Stomach (tissue), 9 donors: ENCODE measurements around the gene CSTF1. TPM values are rescaled to one million over a fixed set of nuclear protein-coding genes. Genes with fewer than 3 reads are reported as not detected.

Source experiments
- DNase-seq, 2 donors: peaks; one replicate each; pipeline versions ENCODE4 v3.0.0 to v3.0.0-alpha.2; 2013 to 2019
- H3K27ac ChIP-seq, 5 donors: fragments of 200-600 bp in 4 of 5; sonication (generic) in 4 of 5; one replicate each; pipeline ENCODE4 v1.5.1; 2013 to 2019; ENCODE audit warnings: mild to moderate bottlenecking in 1 of 5, moderate library complexity in 1 of 5
- H3K27me3 ChIP-seq, 3 donors: fragments of 200-600 bp; sonication (generic); one replicate each; pipeline ENCODE4 v1.5.1; 2017 to 2019; ENCODE audit warnings: mixed run types in 1 of 3
- H3K36me3 ChIP-seq, 4 donors: fragments of 200-600 bp; sonication (generic); 1 replicate in 3 of 4; 2 replicates in 1 of 4; pipeline ENCODE4 v1.5.1; 2016 to 2019
- H3K4me1 ChIP-seq, 4 donors: fragments of 200-600 bp; sonication (generic); one replicate each; pipeline ENCODE4 v1.5.1; 2016 to 2019
- H3K4me3 ChIP-seq, 4 donors: fragments of 200-600 bp; sonication (generic) in 3 of 4; one replicate each; pipeline ENCODE4 v1.5.1; 2016 to 2019; ENCODE audit warnings: mild to moderate bottlenecking in 1 of 4
- H3K9me3 ChIP-seq, 4 donors: fragments of 200-600 bp; sonication (generic); one replicate each; pipeline ENCODE4 v1.5.1; 2016 to 2019
- EP300 ChIP-seq: sonication (generic); formaldehyde crosslinking; IDR thresholded peaks from one replicate; pipeline ENCODE4 v1.6.1; 2017; ENCODE audit warnings: antibody characterized with exemption
- POLR2A ChIP-seq, 4 donors: fragments of 450-650 bp; IDR thresholded peaks; one replicate each; pipeline ENCODE4 v1.6.1; 2016; ENCODE audit warnings: antibody characterized with exemption in 4 of 4, control low read depth in 2 of 4, mild to moderate bottlenecking in 1 of 4, moderate library complexity in 1 of 4
- POLR2AphosphoS5 ChIP-seq, 3 donors: sonication (generic); formaldehyde crosslinking; IDR thresholded peaks; one replicate each; pipeline ENCODE4 v1.6.1; 2016; ENCODE audit warnings: antibody characterized with exemption in 3 of 3
- WGBS, 5 donors: extraction: QIAGEN DNeasy Blood & Tissue Kit in 3 of 5; methylation state at CpG; one replicate each; pipeline versions ENCODE4 v1.1.5 to v1.1.7; 2013 to 2018; 5-methylcytosine and 5-hydroxymethylcytosine counted together
- intact Hi-C: fragments of 100-400 bp; cut with DNase I; formaldehyde crosslinking; loops from one replicate; pipeline ENCODE4 v1.15.1; 2023; ENCODE audit warnings: low total_unique reads
- polyA plus RNA-seq, 3 donors: library from polyadenylated mRNA; stranded (reverse); fragments of 200-250 nt; gene quantifications; one replicate each; pipeline ENCODE4 v1.2.3, GENCODE V29; 2013
- total RNA-seq, 5 donors: library from RNA; depleted of rRNA; stranded (reverse); fragments of >200 nt; gene quantifications; one replicate each; pipeline versions ENCODE4 v1.1.0 to v1.2.3, GENCODE V29; 2014 to 2016
- TF ChIP-seq, protein P1 (sequence below), 7 experiments: fragments of 450-650 bp in 4 of 7; fragments of 200-600 bp in 3 of 7; sonication (generic) in 3 of 7; IDR thresholded peaks; one replicate each; pipeline ENCODE4 v1.5.1; 2016 to 2019; ENCODE audit warnings: antibody characterized with exemption in 7 of 7, control low read depth in 2 of 7, mild to moderate bottlenecking in 1 of 7
- donor health status: healthy with polysubstance abuse.
- donor health status: Bipolar disorder and iron deficiency.
- donor health status: healthy.

The CSTF1 gene
- total and polyA plus RNA-seq, 8 donors: 7.1 to 86.2 (median 17.1) TPM

- TF ChIP-seq EP300 (no peak), POLR2AphosphoS5 (IDR thresholded peaks at IDR 0.05) (no peak), POLR2A (IDR thresholded peaks at IDR 0.05) (no peak)
- TF ChIP-seq, protein P1, sequence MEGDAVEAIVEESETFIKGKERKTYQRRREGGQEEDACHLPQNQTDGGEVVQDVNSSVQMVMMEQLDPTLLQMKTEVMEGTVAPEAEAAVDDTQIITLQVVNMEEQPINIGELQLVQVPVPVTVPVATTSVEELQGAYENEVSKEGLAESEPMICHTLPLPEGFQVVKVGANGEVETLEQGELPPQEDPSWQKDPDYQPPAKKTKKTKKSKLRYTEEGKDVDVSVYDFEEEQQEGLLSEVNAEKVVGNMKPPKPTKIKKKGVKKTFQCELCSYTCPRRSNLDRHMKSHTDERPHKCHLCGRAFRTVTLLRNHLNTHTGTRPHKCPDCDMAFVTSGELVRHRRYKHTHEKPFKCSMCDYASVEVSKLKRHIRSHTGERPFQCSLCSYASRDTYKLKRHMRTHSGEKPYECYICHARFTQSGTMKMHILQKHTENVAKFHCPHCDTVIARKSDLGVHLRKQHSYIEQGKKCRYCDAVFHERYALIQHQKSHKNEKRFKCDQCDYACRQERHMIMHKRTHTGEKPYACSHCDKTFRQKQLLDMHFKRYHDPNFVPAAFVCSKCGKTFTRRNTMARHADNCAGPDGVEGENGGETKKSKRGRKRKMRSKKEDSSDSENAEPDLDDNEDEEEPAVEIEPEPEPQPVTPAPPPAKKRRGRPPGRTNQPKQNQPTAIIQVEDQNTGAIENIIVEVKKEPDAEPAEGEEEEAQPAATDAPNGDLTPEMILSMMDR (IDR thresholded peaks at IDR 0.05): no peak
- Histone ChIP-seq H3K36me3 (no peaks in the 10 kb centered on the region), H3K4me3 (no peak overlapping the region), H3K27ac (no peak overlapping the region), H3K4me1 (peaks cover 0 to 12% (median 9%) of the 10 kb centered on the region in 4 donors), H3K27me3 (peaks cover 0 to 10% (median 0%) of the 10 kb centered on the region in 3 donors), H3K9me3 (no peaks in the 10 kb centered on the region)
- 66 to 91% (median 76%) methylated on average over 2 of the region's 2 CpGs for WGBS, 5 donors
- DNase-seq: no peak
- intact Hi-C loops: no loop called here
Observed at GRCh38 chr20:56350842-56351241, 41.6 kb upstream of the CSTF1 start.

DNA sequence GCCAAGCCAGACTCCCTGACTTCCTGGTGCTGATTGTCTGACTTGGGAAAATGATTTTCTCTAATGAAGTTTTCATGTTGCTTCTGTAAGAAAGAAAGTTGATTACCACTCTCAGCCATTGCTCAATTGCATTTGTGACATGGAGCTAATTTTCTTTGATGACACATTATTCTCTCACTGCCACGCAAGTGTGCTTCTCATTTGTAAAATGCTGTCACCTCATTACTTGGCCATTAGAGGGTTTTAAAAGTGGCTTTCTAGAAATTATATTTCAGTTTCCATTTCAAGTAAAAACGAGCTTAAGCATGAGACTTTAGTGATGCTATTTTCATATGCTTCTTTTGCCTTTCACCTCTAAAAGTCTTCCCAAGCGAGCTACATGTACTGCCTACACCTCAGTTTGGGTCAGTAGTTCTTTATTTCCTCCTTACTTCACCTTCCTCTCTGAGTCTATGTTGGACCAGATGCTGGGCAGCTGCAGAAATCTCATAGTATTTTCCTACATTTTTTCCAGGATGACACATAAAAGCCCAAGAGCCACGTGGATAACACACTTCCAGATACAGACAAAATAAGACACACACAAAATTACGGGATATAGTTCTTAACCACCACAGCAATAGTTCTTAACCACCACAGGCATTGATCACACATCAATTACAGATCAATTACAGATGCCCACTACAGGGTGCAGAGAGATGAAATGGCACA lies 39.9 kb upstream of the CSTF1 start:
- 74 to 81% (median 79%) methylated on average over 5 of the region's 5 CpGs for WGBS, 5 donors

GRCh38 chr20:56353356-56353755 lies 39.1 kb upstream of the CSTF1 start:
- H3K27me3 ChIP-seq: no peaks in the 10 kb centered on the region
- no peaks in the 10 kb centered on the region for H3K36me3 ChIP-seq
- TF ChIP-seq EP300: no peak
- no peaks in the 10 kb centered on the region for H3K9me3 ChIP-seq
- H3K27ac ChIP-seq: no peak overlapping the region
- WGBS, 5 donors: 83 to 90% (median 88%) methylated on average over 4 of the region's 4 CpGs
- intact Hi-C loops: no loop called here
- H3K4me1 ChIP-seq: peaks cover 0 to 9% (median 1%) of the 10 kb centered on the region in 4 donors
- H3K4me3 ChIP-seq: no peak overlapping the region
- no peak for DNase-seq

More for the DNA sequence above, 39.9 kb upstream of the CSTF1 start:
- Histone ChIP-seq H3K27me3 (no peaks in the 10 kb centered on the region), H3K36me3 (no peaks in the 10 kb centered on the region), H3K9me3 (no peaks in the 10 kb centered on the region), H3K27ac (no peak overlapping the region), H3K4me1 (peaks cover 0 to 12% (median 8%) of the 10 kb centered on the region in 4 donors), H3K4me3 (no peak overlapping the region)
- DNase-seq: no peak
- TF ChIP-seq, protein P1 (IDR thresholded peaks at IDR 0.05): no peak
- TF ChIP-seq EP300: no peak
- no peak for TF ChIP-seq POLR2A (IDR thresholded peaks at IDR 0.05)
- TF ChIP-seq POLR2AphosphoS5 (IDR thresholded peaks at IDR 0.05): no peak
- intact Hi-C loops: no loop called here

- peaks cover 18 to 45% (median 26%) of the 10 kb centered on the region in 4 donors for H3K4me1 ChIP-seq
Observed at GRCh38 chr20:56358070-56358469, 34.4 kb upstream of the CSTF1 start.

More at GRCh38 chr20:56358070-56358469, 34.4 kb upstream of the CSTF1 start:
- H3K4me3 ChIP-seq: peak overlapping the region; percentile 91 to 97 (median 96)
- TF ChIP-seq POLR2AphosphoS5 (IDR thresholded peaks at IDR 0.05): no peak
- TF ChIP-seq EP300: no peak
- no peak for TF ChIP-seq POLR2A (IDR thresholded peaks at IDR 0.05)
- TF ChIP-seq, protein P1 (IDR thresholded peaks at IDR 0.05): no peak
- peak overlapping the region in 1 of 5 donors; percentile 38 for H3K27ac ChIP-seq
- no peak for DNase-seq
- WGBS, 5 donors: 57 to 74% (median 70%) methylated on average over 6 of the region's 6 CpGs
- peaks cover 0 to 8% (median 2%) of the 10 kb centered on the region in 4 donors for H3K36me3 ChIP-seq
- intact Hi-C loops: no loop called here
- no peaks in the 10 kb centered on the region for H3K9me3 ChIP-seq
- H3K27me3 ChIP-seq: no peaks in the 10 kb centered on the region
